Measurements from ENCODE around the gene MAP4K4. TPM values are rescaled to one million over a fixed set of nuclear protein-coding genes. Genes with fewer than 3 reads are reported as not detected.
A peak's percentile ranks its signal among the peaks of the same experiment; 100 is the strongest.

The MAP4K4 gene
- total RNA-seq, 2 donors from 2014 or later = 26.8 to 30.7 TPM

DNA sequence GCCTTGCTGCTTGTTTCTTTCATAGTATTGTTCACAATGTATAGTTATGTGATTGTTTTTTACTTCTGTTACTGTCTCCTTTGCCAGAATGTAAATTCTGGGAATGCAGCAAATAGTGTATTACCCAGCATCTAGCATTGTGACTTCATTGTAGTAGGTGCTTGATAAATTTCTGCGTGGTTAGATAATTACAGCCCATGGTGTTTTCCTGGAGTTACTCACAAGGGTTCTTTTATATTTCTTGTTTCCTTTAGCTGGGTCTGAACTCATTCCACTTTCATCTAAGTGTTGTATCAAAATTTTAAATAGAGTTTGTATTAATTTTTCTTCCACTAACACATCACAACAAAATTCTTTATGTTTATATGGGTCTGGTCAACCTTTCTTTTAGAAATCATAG lies 132.6 kb downstream of the MAP4K4 start:
- Histone ChIP-seq H3K36me3 (no peaks in the 10 kb centered on the region), H3K27ac (no peak overlapping the region)

DNA sequence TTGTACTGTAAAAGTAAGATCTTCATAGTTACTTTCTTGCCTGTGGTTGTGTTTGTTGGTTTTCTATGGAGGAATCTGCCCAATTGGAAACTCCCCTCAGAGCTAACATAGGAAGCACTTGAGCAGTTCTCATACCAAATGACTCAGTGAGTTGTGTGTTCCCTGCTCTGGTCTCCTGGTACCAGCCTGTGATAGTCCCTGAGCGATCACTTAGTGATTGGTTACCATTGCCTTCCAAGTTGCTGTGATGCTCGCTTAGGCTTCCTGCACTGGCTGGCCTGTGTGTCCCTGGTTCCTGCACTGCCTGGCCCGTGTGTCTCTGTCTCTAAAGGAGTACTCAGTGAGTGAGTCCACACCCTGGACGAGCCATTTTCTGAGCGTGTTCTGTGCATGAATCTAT lies 133.0 kb downstream of the MAP4K4 start:
- no peak overlapping the region for H3K27ac ChIP-seq
- H3K4me1 ChIP-seq = no peaks in the 10 kb centered on the region

More for the DNA sequence above, 132.6 kb downstream of the MAP4K4 start:
- intact Hi-C loops (cut with DNase I) = loop anchor here (2.0 to 5.0 kb wide), 2 partner anchors 308 to 411 kb away; no protein-coding TSS in a partner anchor
- TF ChIP-seq, protein P1, sequence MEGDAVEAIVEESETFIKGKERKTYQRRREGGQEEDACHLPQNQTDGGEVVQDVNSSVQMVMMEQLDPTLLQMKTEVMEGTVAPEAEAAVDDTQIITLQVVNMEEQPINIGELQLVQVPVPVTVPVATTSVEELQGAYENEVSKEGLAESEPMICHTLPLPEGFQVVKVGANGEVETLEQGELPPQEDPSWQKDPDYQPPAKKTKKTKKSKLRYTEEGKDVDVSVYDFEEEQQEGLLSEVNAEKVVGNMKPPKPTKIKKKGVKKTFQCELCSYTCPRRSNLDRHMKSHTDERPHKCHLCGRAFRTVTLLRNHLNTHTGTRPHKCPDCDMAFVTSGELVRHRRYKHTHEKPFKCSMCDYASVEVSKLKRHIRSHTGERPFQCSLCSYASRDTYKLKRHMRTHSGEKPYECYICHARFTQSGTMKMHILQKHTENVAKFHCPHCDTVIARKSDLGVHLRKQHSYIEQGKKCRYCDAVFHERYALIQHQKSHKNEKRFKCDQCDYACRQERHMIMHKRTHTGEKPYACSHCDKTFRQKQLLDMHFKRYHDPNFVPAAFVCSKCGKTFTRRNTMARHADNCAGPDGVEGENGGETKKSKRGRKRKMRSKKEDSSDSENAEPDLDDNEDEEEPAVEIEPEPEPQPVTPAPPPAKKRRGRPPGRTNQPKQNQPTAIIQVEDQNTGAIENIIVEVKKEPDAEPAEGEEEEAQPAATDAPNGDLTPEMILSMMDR (IDR thresholded peaks at IDR 0.05) = no peak
- Histone ChIP-seq H3K4me3 (no peak overlapping the region), H3K27me3 (no peaks in the 10 kb centered on the region), H3K9ac (ENCODE audit: low read depth in 2 of 2, low read length in 2 of 2) (no peak overlapping the region), H3K9me3 (no peaks in the 10 kb centered on the region), H3K4me1 (no peaks in the 10 kb centered on the region)
- no peak for DNase-seq

DNA sequence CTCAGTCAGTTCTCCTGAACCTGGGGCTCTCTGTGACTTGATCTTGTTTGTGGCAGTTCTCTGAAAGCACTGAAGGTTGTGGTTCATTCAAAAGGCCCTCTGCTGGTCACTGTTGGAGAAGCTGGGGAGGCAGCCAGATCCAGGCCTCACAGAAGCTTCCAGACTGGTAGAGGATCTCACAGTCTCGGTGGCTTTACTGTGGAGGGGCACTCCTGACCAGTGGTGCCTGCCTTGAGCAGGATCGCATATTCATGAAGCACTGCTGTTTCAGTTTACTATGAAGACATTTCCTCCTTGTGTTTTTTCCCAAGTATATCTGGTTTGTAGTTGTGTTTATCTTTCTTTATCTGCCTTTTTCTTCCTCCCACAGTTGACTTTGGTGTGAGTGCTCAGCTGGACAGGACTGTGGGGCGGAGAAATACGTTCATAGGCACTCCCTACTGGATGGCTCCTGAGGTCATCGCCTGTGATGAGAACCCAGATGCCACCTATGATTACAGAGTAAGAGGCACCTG lies 133.9 kb downstream of the MAP4K4 start:
- Histone ChIP-seq H3K9me3 (no peaks in the 10 kb centered on the region), H3K27ac (no peak overlapping the region), H3K4me3 (no peak overlapping the region), H3K36me3 (no peaks in the 10 kb centered on the region), H3K4me1 (no peaks in the 10 kb centered on the region), H3K9ac (ENCODE audit: low read depth in 2 of 2, low read length in 2 of 2) (no peak overlapping the region), H3K27me3 (no peaks in the 10 kb centered on the region)
- intact Hi-C loops (cut with DNase I) = loop anchor here (2.0 to 5.0 kb wide), 2 partner anchors 309 to 413 kb away; no protein-coding TSS in a partner anchor
- peak; percentile 82 for DNase-seq
- TF ChIP-seq, protein P1 (IDR thresholded peaks at IDR 0.05) = peak; percentile 65

More for the DNA sequence above, 133.0 kb downstream of the MAP4K4 start:
- TF ChIP-seq, protein P1 (IDR thresholded peaks at IDR 0.05) = no peak
- Histone ChIP-seq H3K4me3 (no peak overlapping the region), H3K9ac (ENCODE audit: low read depth in 2 of 2, low read length in 2 of 2) (no peak overlapping the region), H3K36me3 (no peaks in the 10 kb centered on the region), H3K27me3 (no peaks in the 10 kb centered on the region), H3K9me3 (no peaks in the 10 kb centered on the region)
- intact Hi-C loops (cut with DNase I) = loop anchor here (2.0 to 5.0 kb wide), 2 partner anchors 308 to 412 kb away; no protein-coding TSS in a partner anchor
- no peak for DNase-seq

DNA sequence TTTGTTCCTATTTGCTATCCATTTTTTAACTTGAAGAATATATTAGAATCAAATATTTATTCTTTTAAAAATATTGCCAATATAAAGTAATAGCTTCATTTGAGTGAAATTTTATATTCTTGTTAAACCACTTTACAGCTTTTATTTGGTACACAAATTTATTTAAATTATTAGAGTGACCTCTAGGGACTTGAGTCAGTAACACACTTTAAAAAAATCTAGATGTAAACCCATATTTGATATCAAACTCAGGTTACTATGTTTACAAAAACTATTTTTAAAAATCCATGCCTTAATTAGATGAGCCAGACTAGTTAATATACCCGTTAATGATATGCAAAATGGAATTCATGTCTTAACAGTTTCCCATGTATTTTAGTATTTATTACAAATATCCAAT lies 134.6 kb downstream of the MAP4K4 start:
- no peaks in the 10 kb centered on the region for H3K36me3 ChIP-seq
- H3K9ac ChIP-seq (ENCODE audit: low read depth in 2 of 2, low read length in 2 of 2) = no peak overlapping the region
- intact Hi-C loops (cut with DNase I) = loop anchor here (5.0 kb wide), 1 partner anchor 310 kb away; no protein-coding TSS in a partner anchor
- no peaks in the 10 kb centered on the region for H3K9me3 ChIP-seq
- no peak overlapping the region for H3K4me3 ChIP-seq
- DNase-seq = no peak
- H3K4me1 ChIP-seq = no peaks in the 10 kb centered on the region
- H3K27ac ChIP-seq = no peak overlapping the region
- TF ChIP-seq, protein P1 (IDR thresholded peaks at IDR 0.05) = no peak
- H3K27me3 ChIP-seq = no peaks in the 10 kb centered on the region

DNA sequence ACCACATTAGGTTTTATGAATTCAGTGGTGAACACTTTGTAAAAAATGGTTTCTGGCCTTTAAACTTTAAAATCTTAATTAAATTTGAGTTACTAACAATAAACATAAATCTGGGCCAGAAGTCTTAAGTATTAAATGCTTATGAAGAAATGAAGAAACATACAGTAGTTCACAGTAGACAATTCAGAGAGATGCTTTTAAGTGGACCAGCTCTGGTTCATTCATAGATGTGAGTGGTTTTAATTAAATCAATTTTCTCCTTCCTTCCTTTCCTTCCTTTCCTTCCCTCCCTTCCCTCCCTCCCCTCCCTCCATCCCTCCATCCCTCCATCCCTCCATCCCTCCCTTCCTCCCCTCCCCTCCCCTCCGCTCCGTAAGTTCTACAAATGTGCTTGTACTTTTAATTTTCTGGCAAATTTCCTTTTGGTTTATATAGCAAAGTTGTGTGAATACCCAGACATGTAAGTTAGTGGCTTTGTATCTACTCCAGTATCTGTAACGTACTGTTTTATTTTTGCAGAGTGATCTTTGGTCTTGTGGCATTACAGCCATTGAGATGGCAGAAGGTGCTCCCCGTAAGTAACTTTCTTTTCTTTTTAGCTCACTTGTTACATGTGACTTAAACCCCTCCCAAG lies 136.5 kb downstream of the MAP4K4 start:
- no peaks in the 10 kb centered on the region for H3K27me3 ChIP-seq
- H3K9ac ChIP-seq (ENCODE audit: low read depth in 2 of 2, low read length in 2 of 2) = no peak overlapping the region
- no peak for DNase-seq
- no peaks in the 10 kb centered on the region for H3K4me1 ChIP-seq
- intact Hi-C loops (cut with DNase I) = loop anchor here (5.0 kb wide), 1 partner anchor 312 kb away; no protein-coding TSS in a partner anchor
- H3K36me3 ChIP-seq = no peaks in the 10 kb centered on the region
- no peaks in the 10 kb centered on the region for H3K9me3 ChIP-seq
- H3K27ac ChIP-seq = no peak overlapping the region
- TF ChIP-seq, protein P1 (IDR thresholded peaks at IDR 0.05) = no peak
- H3K4me3 ChIP-seq = no peak overlapping the region
